Measurements from ENCODE around the gene GYS1.

- TF ChIP-seq CTCF (IDR thresholded peaks at IDR 0.05): no peak
- TF ChIP-seq POLR2AphosphoS5 (IDR thresholded peaks at IDR 0.05; ENCODE audit: low read depth, low read length): no peak
- no peak for TF ChIP-seq REST (IDR thresholded peaks at IDR 0.05; ENCODE audit: insufficient read depth in 1 of 2, low read depth in 2 of 2, low read length in 1 of 2)
- no peak for TF ChIP-seq SIN3A (IDR thresholded peaks at IDR 0.05; ENCODE audit: borderline replicate concordance, insufficient read depth, low read depth, low read length)
- TF ChIP-seq TCF7L2 (IDR thresholded peaks at IDR 0.05; ENCODE audit: low read depth, low read length): no peak
These were observed 32.0 kb downstream of the GYS1 start for GRCh38 chr19:48961051-48961649.

Measured in Panc1 (cell line).